Peyer's patch (tissue), 4 donors: ENCODE data around the gene SLC6A7. TPM values are rescaled to one million over a fixed set of nuclear protein-coding genes. Genes with fewer than 3 reads are reported as not detected.
A peak's percentile ranks its signal among the peaks of the same experiment; 100 is the strongest.

Experiments
- DNase-seq, 3 donors: peaks; one replicate each; pipeline ENCODE4 v3.0.0-alpha.2; 2017 to 2019
- H3K27ac ChIP-seq, 4 donors: fragments of 200-600 bp; sonication (generic); one replicate each; pipeline ENCODE4 v1.5.1; 2016 to 2019
- H3K27me3 ChIP-seq, 2 donors: fragments of 200-600 bp; sonication (generic); one replicate each; pipeline ENCODE4 v1.5.1; 2019
- H3K36me3 ChIP-seq, 3 donors: fragments of 200-600 bp; sonication (generic); one replicate each; pipeline ENCODE4 v1.5.1; 2016 to 2019
- H3K4me1 ChIP-seq, 4 donors: fragments of 200-600 bp; sonication (generic); one replicate each; pipeline ENCODE4 v1.5.1; 2016 to 2019
- H3K4me3 ChIP-seq, 4 donors: fragments of 200-600 bp; sonication (generic); 1 replicate in 3 of 4; 2 replicates in 1 of 4; pipeline ENCODE4 v1.5.1; 2016 to 2019; ENCODE audit warnings: mild to moderate bottlenecking in 1 of 4
- H3K9me3 ChIP-seq, 4 donors: fragments of 200-600 bp; sonication (generic); one replicate each; pipeline ENCODE4 v1.5.1; 2016 to 2019; ENCODE audit warnings: mild to moderate bottlenecking in 1 of 4
- POLR2A ChIP-seq, 2 donors: fragments of 450-650 bp; IDR thresholded peaks; one replicate each; pipeline ENCODE4 v1.5.1; 2017; ENCODE audit warnings: antibody characterized with exemption in 2 of 2, mild to moderate bottlenecking in 2 of 2, moderate library complexity in 2 of 2
- total RNA-seq, 4 donors: library from RNA; depleted of rRNA; stranded (reverse); fragments of >200 nt; gene quantifications; one replicate each; pipeline ENCODE4 v1.1.0, GENCODE V29; 2016
- TF ChIP-seq, protein P1 (sequence below), 6 experiments: fragments of 450-650 bp in 4 of 6; fragments of 200-600 bp in 2 of 6; sonication (generic) in 1 of 6; IDR thresholded peaks; one replicate each; pipeline ENCODE4 v1.5.1; 2017 to 2019; ENCODE audit warnings: antibody characterized with exemption in 6 of 6, mild to moderate bottlenecking in 3 of 6, moderate library complexity in 1 of 6

The SLC6A7 gene
- total RNA-seq, 4 donors from 2014 or later = 12.3 to 41.6 (median 19.9) TPM

DNA sequence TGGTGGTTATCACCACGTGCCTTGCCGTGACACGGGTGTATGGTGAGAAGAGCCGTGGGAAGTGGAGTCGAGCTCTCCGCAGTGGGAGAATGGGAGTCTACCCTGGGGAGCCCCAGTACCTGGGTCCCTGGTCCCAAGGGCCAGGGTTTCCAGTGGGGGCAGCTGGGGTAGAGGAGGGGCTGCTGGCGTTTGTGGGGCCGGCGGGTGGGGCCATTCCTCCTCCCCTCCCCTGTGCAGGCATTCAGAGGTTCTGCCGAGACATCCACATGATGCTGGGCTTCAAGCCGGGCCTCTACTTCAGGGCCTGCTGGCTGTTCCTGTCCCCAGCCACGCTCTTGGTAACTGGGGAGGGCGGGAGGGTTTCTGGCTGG lies 14.7 kb downstream of the SLC6A7 start:
- no peak for DNase-seq
- Histone ChIP-seq H3K27ac (no peak overlapping the region), H3K4me3 (no peak overlapping the region), H3K4me1 (peaks cover 0 to 14% (median 5%) of the 10 kb centered on the region in 4 donors), H3K27me3 (no peaks in the 10 kb centered on the region), H3K36me3 (peaks cover 0 to 6% (median 0%) of the 10 kb centered on the region in 3 donors), H3K9me3 (no peaks in the 10 kb centered on the region)
- TF ChIP-seq, protein P1, sequence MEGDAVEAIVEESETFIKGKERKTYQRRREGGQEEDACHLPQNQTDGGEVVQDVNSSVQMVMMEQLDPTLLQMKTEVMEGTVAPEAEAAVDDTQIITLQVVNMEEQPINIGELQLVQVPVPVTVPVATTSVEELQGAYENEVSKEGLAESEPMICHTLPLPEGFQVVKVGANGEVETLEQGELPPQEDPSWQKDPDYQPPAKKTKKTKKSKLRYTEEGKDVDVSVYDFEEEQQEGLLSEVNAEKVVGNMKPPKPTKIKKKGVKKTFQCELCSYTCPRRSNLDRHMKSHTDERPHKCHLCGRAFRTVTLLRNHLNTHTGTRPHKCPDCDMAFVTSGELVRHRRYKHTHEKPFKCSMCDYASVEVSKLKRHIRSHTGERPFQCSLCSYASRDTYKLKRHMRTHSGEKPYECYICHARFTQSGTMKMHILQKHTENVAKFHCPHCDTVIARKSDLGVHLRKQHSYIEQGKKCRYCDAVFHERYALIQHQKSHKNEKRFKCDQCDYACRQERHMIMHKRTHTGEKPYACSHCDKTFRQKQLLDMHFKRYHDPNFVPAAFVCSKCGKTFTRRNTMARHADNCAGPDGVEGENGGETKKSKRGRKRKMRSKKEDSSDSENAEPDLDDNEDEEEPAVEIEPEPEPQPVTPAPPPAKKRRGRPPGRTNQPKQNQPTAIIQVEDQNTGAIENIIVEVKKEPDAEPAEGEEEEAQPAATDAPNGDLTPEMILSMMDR (IDR thresholded peaks at IDR 0.05) = no peak
- no peak for TF ChIP-seq POLR2A (IDR thresholded peaks at IDR 0.05)

DNA sequence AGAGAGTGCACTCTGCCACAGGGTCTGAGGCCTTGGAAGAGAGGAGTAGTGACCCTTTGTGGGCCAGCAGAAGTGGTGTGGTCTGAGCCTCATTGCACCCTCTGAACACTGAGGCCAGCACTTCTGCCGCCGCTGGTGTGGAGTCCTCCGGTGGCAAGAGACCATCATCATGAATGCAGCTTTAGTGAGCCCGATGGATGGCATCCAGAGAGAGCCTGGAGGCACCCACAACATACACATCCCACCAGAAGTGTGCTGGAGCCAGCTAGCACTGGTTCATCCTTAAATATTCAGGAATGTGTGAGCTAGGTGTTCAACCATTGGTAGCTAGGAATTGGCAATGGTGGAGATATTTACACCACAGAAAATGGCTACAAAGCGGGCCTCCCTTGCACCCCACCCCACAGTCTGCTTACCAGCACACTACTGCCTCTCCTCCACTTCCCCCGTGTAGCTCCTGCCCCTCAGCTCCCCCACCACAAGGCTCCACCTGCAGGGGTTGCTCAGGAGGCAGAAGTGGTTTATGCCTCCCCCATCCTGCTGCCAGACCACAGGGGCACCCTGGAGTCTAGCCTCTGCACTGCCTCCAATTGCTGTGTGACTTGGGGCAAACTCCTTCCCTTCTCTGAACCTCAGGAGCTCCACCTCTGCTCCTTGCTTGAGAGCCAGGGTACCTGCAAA lies 16.4 kb downstream of the SLC6A7 start:
- TF ChIP-seq, protein P1 (IDR thresholded peaks at IDR 0.05) = no peak
- no peak for TF ChIP-seq POLR2A (IDR thresholded peaks at IDR 0.05)
- H3K36me3 ChIP-seq = peaks cover 0 to 6% (median 0%) of the 10 kb centered on the region in 3 donors
- DNase-seq = no peak

DNA sequence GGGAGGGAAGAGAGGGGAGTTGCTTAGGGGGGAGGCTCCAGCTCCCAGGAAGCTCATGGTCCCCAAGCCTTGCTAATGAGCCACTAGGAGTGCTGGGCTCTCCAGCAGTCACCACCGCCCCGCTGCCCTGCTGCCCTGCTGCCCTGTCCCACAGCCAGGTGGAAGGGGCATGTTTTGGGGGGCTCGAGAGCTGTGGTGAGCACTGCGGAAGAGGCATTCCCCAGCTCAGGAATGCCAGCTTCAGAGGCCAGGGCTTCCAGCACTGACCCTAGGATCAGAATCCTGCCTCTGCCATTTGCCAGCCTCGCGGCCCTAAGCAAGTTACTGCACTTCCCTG lies 16.9 kb downstream of the SLC6A7 start:
- H3K27me3 ChIP-seq = no peaks in the 10 kb centered on the region
- no peaks in the 10 kb centered on the region for H3K9me3 ChIP-seq
- TF ChIP-seq, protein P1 (IDR thresholded peaks at IDR 0.05) = no peak
- TF ChIP-seq POLR2A (IDR thresholded peaks at IDR 0.05) = no peak
- H3K4me3 ChIP-seq = no peak overlapping the region
- peaks cover 0 to 35% (median 5%) of the 10 kb centered on the region in 4 donors for H3K4me1 ChIP-seq
- peaks cover 0 to 6% (median 0%) of the 10 kb centered on the region in 3 donors for H3K36me3 ChIP-seq
- H3K27ac ChIP-seq = no peak overlapping the region
- no peak for DNase-seq

More for the DNA sequence above, 16.4 kb downstream of the SLC6A7 start:
- H3K27ac ChIP-seq = no peak overlapping the region
- H3K4me3 ChIP-seq = no peak overlapping the region
- H3K27me3 ChIP-seq = no peaks in the 10 kb centered on the region
- peaks cover 0 to 30% (median 5%) of the 10 kb centered on the region in 4 donors for H3K4me1 ChIP-seq
- H3K9me3 ChIP-seq = no peaks in the 10 kb centered on the region

DNA sequence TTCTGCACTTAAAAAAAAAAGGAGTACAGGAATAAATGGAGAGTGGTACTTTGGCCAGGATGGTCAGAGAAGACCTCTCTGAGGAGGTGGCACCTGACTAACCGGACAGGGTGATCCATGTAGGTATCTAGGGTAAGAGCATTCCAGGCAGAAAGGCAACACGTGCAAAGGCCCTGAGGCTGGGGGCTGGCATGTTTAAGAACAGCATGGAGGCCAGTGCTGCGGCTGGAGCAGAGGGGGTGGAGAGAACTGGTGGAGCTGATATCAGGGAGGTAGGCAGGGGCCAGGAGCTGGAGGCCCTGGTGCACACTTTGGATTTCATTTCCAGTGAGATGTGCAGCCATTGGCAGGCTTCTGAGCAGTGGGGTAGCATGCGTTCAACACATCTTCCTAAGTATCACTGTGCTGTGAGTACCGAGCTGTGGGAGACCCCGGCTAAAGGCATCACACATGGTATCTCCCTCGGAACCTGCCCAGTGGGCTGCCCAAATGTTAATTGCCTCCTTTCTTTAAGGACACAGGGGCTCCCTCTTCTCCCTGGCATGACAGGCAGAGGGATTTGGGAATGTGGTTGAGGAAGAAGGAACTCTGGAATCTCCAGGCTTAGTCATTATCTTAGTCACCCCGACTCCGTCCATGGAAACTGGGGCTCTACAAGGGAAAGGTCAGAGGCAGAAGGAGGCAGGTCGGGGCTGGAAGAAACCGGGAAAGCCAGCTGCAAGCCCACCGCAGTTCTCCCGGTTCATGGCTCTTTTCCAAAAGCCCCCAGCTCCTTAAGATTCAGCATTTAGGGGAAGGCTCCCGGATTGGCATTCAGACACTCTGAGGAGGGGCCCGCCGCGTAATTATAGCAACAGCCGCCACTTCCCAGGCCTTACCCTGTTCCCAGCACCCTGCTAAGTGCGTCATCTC lies 18.6 kb downstream of the SLC6A7 start:
- Histone ChIP-seq H3K36me3 (no peaks in the 10 kb centered on the region), H3K9me3 (no peaks in the 10 kb centered on the region), H3K4me3 (peak overlapping the region in 2 of 4 donors; percentile 14 to 27), H3K27ac (peak overlapping the region in 3 of 4 donors; percentile 3 to 82 (median 75)), H3K27me3 (no peaks in the 10 kb centered on the region), H3K4me1 (peaks cover 0 to 41% (median 5%) of the 10 kb centered on the region in 4 donors)
- TF ChIP-seq, protein P1 (IDR thresholded peaks at IDR 0.05) = no peak
- no peak for TF ChIP-seq POLR2A (IDR thresholded peaks at IDR 0.05)
- peak in 1 of 3 donors; percentile 57 for DNase-seq

DNA sequence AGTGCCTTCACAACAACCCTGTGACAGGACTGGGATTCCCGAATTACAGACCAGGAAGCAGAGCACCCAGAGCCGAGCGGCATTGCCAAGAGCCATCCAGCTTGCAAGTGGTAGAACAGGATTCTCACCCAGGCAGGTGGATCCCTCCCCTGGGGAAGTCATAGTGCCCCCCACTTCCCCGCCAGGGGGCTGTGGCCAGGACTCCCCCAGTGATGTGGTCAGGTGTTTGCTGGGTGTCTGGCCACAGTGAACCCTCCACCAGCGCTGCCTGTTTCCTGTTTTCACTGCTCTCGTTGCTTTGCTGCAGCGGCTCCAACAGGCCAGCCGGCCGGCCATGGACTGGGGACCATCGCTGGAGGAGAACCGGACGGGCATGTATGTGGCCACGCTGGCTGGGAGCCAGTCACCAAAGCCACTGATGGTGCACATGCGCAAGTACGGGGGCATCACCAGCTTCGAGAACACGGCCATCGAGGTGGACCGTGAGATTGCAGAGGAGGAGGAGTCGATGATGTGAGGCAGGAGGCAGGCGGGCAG lies 19.3 kb downstream of the SLC6A7 start:
- TF ChIP-seq, protein P1 (IDR thresholded peaks at IDR 0.05) = no peak
- peak in 1 of 2 donors; percentile 41 for TF ChIP-seq POLR2A (IDR thresholded peaks at IDR 0.05)
- peak overlapping the region in 3 of 4 donors; percentile 14 to 27 (median 15) for H3K4me3 ChIP-seq
- no peaks in the 10 kb centered on the region for H3K9me3 ChIP-seq
- peak overlapping the region in 3 of 4 donors; percentile 3 to 82 (median 75) for H3K27ac ChIP-seq
- peaks cover 0 to 41% (median 5%) of the 10 kb centered on the region in 4 donors for H3K4me1 ChIP-seq
- no peaks in the 10 kb centered on the region for H3K36me3 ChIP-seq
- DNase-seq = peak; percentile 17 to 83 (median 74)
- no peaks in the 10 kb centered on the region for H3K27me3 ChIP-seq
